ENCODE measurements around the gene HIP1. TPM values are rescaled to one million over a fixed set of nuclear protein-coding genes. Genes with fewer than 3 reads are reported as not detected.
A peak's percentile ranks its signal among the peaks of the same experiment; 100 is the strongest.
"Not testable (repeated sequence)": the region's sequence is repeated elsewhere in the genome, so short reads cannot be mapped to it uniquely, and the experiment has no call there.

The HIP1 gene
- total RNA-seq, 1 experiment from 2014 or later, result 5.3 TPM

DNA sequence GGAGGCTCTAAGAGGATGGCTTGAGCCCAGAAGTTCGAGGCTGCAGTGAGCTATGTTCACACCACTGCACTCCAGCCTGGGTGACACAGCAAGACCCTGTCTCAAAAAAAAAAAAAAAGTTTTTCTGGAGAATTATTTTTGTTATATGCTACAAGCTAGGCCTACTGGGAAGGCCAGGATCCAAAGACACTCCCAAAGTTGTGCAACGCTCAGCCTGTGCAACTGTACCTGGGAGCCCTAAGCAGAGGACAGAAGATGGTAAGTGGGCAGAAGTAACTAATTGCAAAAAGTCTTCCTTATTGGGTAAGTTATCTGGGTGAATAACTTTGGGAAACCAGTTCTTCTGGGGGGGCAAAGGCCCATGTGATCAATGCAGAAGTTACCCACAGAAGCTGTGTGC is 17.3 kb downstream of the HIP1 start:
- Histone ChIP-seq H3K79me2 (ENCODE audit: low read length) (no peaks in the 10 kb centered on the region), H3K4me2 (ENCODE audit: low read length) (no peak overlapping the region), H3K36me3 (ENCODE audit: low read depth, low read length) (no peaks in the 10 kb centered on the region), H3K4me3 (ENCODE audit: low read length) (no peak overlapping the region), H3K27ac (ENCODE audit: low read length) (no peak overlapping the region), H3K9me3 (ENCODE audit: low read length) (no peaks in the 10 kb centered on the region), H2AFZ (ENCODE audit: low read length) (no peak overlapping the region), H3K27me3 (ENCODE audit: low read length) (no peaks in the 10 kb centered on the region), H3K9ac (ENCODE audit: low read length) (no peak overlapping the region), H3K4me1 (ENCODE audit: insufficient read depth, low read length) (peaks cover 9% of the 10 kb centered on the region), H3F3A (ENCODE audit: low read length, unreplicated experiment) (no peaks in the 10 kb centered on the region), H4K20me1 (ENCODE audit: low read length) (no peaks in the 10 kb centered on the region), H3K9me2 (replicated peaks; ENCODE audit: low read length) (no peaks in the 10 kb centered on the region)
- no TSS peak for BruUV-seq (replicated peaks)
- intact Hi-C loops (cut with micrococcal nuclease), result no loop called here
- DNase-seq (no peak), ATAC-seq (no peak)
- ChIA-PET CTCF (no interaction called here), POLR2A (ENCODE audit: unreplicated experiment) (interaction anchor here (0.6 kb wide), 1 partner anchor 11 kb away, joined by 12 read pairs; no protein-coding TSS in a partner anchor)
- no peak for TF ChIP-seq CTCF (conservative IDR thresholded peaks at IDR 0.05; ENCODE audit: low read depth, low read length)
- TF ChIP-seq EZH2phosphoT487 (IDR thresholded peaks at IDR 0.05; ENCODE audit: borderline replicate concordance, low read length), result no peak
- TF ChIP-seq EZH2 (IDR thresholded peaks at IDR 0.05; ENCODE audit: low read length, unreplicated experiment), result no peak

DNA sequence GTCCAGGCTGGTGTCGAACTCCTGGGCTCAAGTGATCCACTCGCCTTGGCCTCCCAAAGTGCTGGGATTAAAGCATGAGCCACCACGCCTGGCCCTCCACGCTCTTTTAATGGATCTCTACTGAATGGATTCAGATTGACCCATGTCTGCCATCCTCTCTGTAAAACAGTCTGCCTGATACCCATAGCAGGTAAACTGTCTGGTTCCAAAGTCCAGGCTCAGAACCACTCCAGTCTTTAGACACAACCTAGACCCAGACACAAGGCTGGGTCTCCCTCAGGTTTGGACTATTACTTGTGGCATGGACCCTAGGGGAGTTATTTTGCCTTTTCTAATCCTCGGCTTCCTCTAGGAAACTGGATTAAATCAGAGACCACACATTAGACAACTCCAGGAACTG is 19.1 kb downstream of the HIP1 start:
- no peaks in the 10 kb centered on the region for H4K20me1 ChIP-seq (ENCODE audit: low read length)
- H3K4me2 ChIP-seq (ENCODE audit: low read length), result no peak overlapping the region
- H3K27ac ChIP-seq (ENCODE audit: low read length), result no peak overlapping the region
- no peak overlapping the region for H3K9ac ChIP-seq (ENCODE audit: low read length)
- CTCF ChIA-PET, result no interaction called here
- H3K27me3 ChIP-seq (ENCODE audit: low read length), result no peaks in the 10 kb centered on the region
- POLR2A ChIA-PET (ENCODE audit: unreplicated experiment), result no interaction called here
- H3K9me3 ChIP-seq (ENCODE audit: low read length), result no peaks in the 10 kb centered on the region
- ATAC-seq, result no peak
- H3F3A ChIP-seq (ENCODE audit: low read length, unreplicated experiment), result no peaks in the 10 kb centered on the region
- H3K36me3 ChIP-seq (ENCODE audit: low read depth, low read length), result no peaks in the 10 kb centered on the region
- no peak overlapping the region for H3K4me3 ChIP-seq (ENCODE audit: low read length)
- no peaks in the 10 kb centered on the region for H3K9me2 ChIP-seq (replicated peaks; ENCODE audit: low read length)
- no peaks in the 10 kb centered on the region for H3K79me2 ChIP-seq (ENCODE audit: low read length)
- no peak for DNase-seq
- TF ChIP-seq EZH2 (IDR thresholded peaks at IDR 0.05; ENCODE audit: low read length, unreplicated experiment) (no peak), CTCF (conservative IDR thresholded peaks at IDR 0.05; ENCODE audit: low read depth, low read length) (no peak), EZH2phosphoT487 (IDR thresholded peaks at IDR 0.05; ENCODE audit: borderline replicate concordance, low read length) (no peak)
- intact Hi-C loops (cut with micrococcal nuclease), result no loop called here
- H2AFZ ChIP-seq (ENCODE audit: low read length), result no peak overlapping the region
- H3K4me1 ChIP-seq (ENCODE audit: insufficient read depth, low read length), result peaks cover 9% of the 10 kb centered on the region
- no TSS peak for BruUV-seq (replicated peaks)

DNA sequence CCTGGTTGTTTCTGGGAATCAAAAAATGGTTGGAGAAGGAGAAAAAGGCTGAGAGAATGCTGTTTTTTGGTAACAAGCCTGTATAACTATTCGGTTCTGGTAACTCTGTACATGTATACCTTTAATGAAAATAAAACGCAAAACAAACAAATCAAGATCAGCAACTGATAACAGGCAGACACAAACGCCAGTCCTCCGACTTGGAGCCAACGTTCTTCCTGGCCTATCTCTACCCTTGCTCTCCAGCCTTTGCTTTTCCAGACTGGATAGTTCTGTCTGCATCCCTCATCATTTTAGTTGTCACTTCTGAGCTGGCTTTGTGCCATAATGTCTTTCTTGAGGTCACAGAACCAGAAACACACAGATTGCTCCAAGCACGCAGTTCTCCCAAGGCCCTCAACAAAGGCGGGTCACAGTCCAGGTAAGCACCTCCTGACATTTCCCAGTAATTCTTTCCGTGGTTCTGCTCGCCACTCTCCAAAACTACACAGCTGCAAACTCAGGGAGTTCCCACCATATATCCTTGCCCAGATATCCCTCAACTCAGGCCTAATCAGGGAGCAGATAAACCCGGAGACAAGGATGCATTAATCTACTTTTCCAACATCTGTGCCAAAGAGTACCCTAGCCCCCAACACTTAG is 20.2 kb downstream of the HIP1 start:
- Histone ChIP-seq H3K27me3 (ENCODE audit: low read length) (no peaks in the 10 kb centered on the region), H3K9ac (ENCODE audit: low read length) (no peak overlapping the region), H3K27ac (ENCODE audit: low read length) (no peak overlapping the region), H3F3A (ENCODE audit: low read length, unreplicated experiment) (no peaks in the 10 kb centered on the region), H3K79me2 (ENCODE audit: low read length) (no peaks in the 10 kb centered on the region), H3K4me3 (ENCODE audit: low read length) (no peak overlapping the region), H3K36me3 (ENCODE audit: low read depth, low read length) (no peaks in the 10 kb centered on the region), H3K9me3 (ENCODE audit: low read length) (no peaks in the 10 kb centered on the region), H3K4me2 (ENCODE audit: low read length) (no peak overlapping the region), H3K9me2 (replicated peaks; ENCODE audit: low read length) (no peaks in the 10 kb centered on the region), H2AFZ (ENCODE audit: low read length) (no peak overlapping the region), H4K20me1 (ENCODE audit: low read length) (no peaks in the 10 kb centered on the region), H3K4me1 (ENCODE audit: insufficient read depth, low read length) (peaks cover 9% of the 10 kb centered on the region)
- ATAC-seq (no peak), DNase-seq (no peak)
- BruUV-seq (replicated peaks), result no TSS peak
- intact Hi-C loops (cut with micrococcal nuclease), result no loop called here
- POLR2A ChIA-PET (ENCODE audit: unreplicated experiment), result interaction anchor here (0.6 kb wide), 1 partner anchor 44 kb away, joined by 3 read pairs; no protein-coding TSS in a partner anchor
- no peak for TF ChIP-seq CTCF (conservative IDR thresholded peaks at IDR 0.05; ENCODE audit: low read depth, low read length)
- no peak for TF ChIP-seq EZH2phosphoT487 (IDR thresholded peaks at IDR 0.05; ENCODE audit: borderline replicate concordance, low read length)
- no peak for TF ChIP-seq EZH2 (IDR thresholded peaks at IDR 0.05; ENCODE audit: low read length, unreplicated experiment)
- CTCF ChIA-PET, result no interaction called here

GRCh38 chr7:75717746-75718145 is 21.0 kb downstream of the HIP1 start:
- H3K27me3 ChIP-seq (ENCODE audit: low read length); H2AFZ ChIP-seq (ENCODE audit: low read length); H3K36me3 ChIP-seq (ENCODE audit: low read depth, low read length); H3K4me1 ChIP-seq (ENCODE audit: insufficient read depth, low read length); H3K4me2 ChIP-seq (ENCODE audit: low read length); H3K9me3 ChIP-seq (ENCODE audit: low read length); H4K20me1 ChIP-seq (ENCODE audit: low read length); POLR2A ChIA-PET (ENCODE audit: unreplicated experiment); intact Hi-C loops (cut with micrococcal nuclease); ATAC-seq; H3K9ac ChIP-seq (ENCODE audit: low read length); CTCF ChIA-PET; H3F3A ChIP-seq (ENCODE audit: low read length, unreplicated experiment); DNase-seq; BruUV-seq (replicated peaks); H3K4me3 ChIP-seq (ENCODE audit: low read length); H3K79me2 ChIP-seq (ENCODE audit: low read length); H3K9me2 ChIP-seq (replicated peaks; ENCODE audit: low read length): not testable (repeated sequence)
- H3K27ac ChIP-seq (ENCODE audit: low read length), result 0 out of 2 replicates have a peak overlapping the region, but pooled peaks have one; percentile 13

Data from PC-3 (cell line).